ENCODE results near the gene PCDHA10. TPM values are rescaled to one million over a fixed set of nuclear protein-coding genes. Genes with fewer than 3 reads are reported as not detected.
"Not testable (repeated sequence)": the region's sequence is repeated elsewhere in the genome, so short reads cannot be mapped to it uniquely, and the experiment has no call there.

PCDHA10 gene
- total RNA-seq, 2 donors from 2014 or later, result 0.07 to 0.37 TPM

GRCh38 chr5:140822281-140822629 is 33.4 kb upstream of the PCDHA10 start:
- no peaks in the 10 kb centered on the region for H3K9me3 ChIP-seq
- H3K9ac ChIP-seq (ENCODE audit: low read depth in 2 of 2, low read length in 2 of 2), result no peak overlapping the region
- H3K36me3 ChIP-seq, result no peaks in the 10 kb centered on the region
- no peak for DNase-seq
- TF ChIP-seq CTCF (IDR thresholded peaks at IDR 0.05), result no peak
- intact Hi-C loops (cut with DNase I), result no loop called here
- H3K27me3 ChIP-seq, result no peaks in the 10 kb centered on the region
- no peaks in the 10 kb centered on the region for H3K4me1 ChIP-seq
- H3K4me3 ChIP-seq, result no peak overlapping the region
- no peak overlapping the region for H3K27ac ChIP-seq

GRCh38 chr5:140822969-140823368 is 32.7 kb upstream of the PCDHA10 start:
- H3K36me3 ChIP-seq; DNase-seq; H3K9ac ChIP-seq (ENCODE audit: low read depth in 2 of 2, low read length in 2 of 2); H3K27ac ChIP-seq; H3K4me3 ChIP-seq; H3K27me3 ChIP-seq; H3K4me1 ChIP-seq; intact Hi-C loops (cut with DNase I); H3K9me3 ChIP-seq: not testable (repeated sequence)

- H3K27me3 ChIP-seq, result no peaks in the 10 kb centered on the region
- H3K4me1 ChIP-seq, result no peaks in the 10 kb centered on the region
- intact Hi-C loops (cut with DNase I), result no loop called here
- H3K9ac ChIP-seq (ENCODE audit: low read depth in 2 of 2, low read length in 2 of 2), result no peak overlapping the region
- no peak for TF ChIP-seq CTCF (IDR thresholded peaks at IDR 0.05)
- peaks cover 2% of the 10 kb centered on the region for H3K9me3 ChIP-seq
- no peak for DNase-seq
- no peak overlapping the region for H3K4me3 ChIP-seq
- no peaks in the 10 kb centered on the region for H3K36me3 ChIP-seq
- no peak overlapping the region for H3K27ac ChIP-seq
These were observed 32.2 kb upstream of the PCDHA10 start for GRCh38 chr5:140823475-140823874.

GRCh38 chr5:140827704-140828361 is 27.9 kb upstream of the PCDHA10 start, which contains the start of gene PCDHA6:
PCDHA6 (plus strand) TSS chr5:140827960; CDS start chr5:140828092, 132 bp downstream.
- no peak within 1 kb of the TSS for H3K4me3 ChIP-seq
- intact Hi-C loops (cut with DNase I), result no loop called here

GRCh38 chr5:140828362-140828737 is 27.3 kb upstream of the PCDHA10 start:
- Histone ChIP-seq H3K36me3 (no peaks in the 10 kb centered on the region), H3K4me3 (no peak overlapping the region), H3K9ac (ENCODE audit: low read depth in 2 of 2, low read length in 2 of 2) (no peak overlapping the region), H3K27ac (no peak overlapping the region), H3K4me1 (no peaks in the 10 kb centered on the region), H3K27me3 (no peaks in the 10 kb centered on the region), H3K9me3 (peaks cover 2% of the 10 kb centered on the region)
- DNase-seq, result no peak
- intact Hi-C loops (cut with DNase I), result no loop called here
- TF ChIP-seq CTCF (IDR thresholded peaks at IDR 0.05), result no peak

More at GRCh38 chr5:140827704-140828361, 27.9 kb upstream of the PCDHA10 start, which contains the start of gene PCDHA6:
- Histone ChIP-seq H3K36me3 (no peaks in the 10 kb centered on the region), H3K4me1 (no peaks in the 10 kb centered on the region), H3K27me3 (no peaks in the 10 kb centered on the region), H3K9me3 (peaks cover 2% of the 10 kb centered on the region), H3K9ac (ENCODE audit: low read depth in 2 of 2, low read length in 2 of 2) (no peak within 1 kb of the TSS), H3K27ac (no peak within 1 kb of the TSS)
- no peak for TF ChIP-seq CTCF (IDR thresholded peaks at IDR 0.05)
- DNase-seq, result no peak

GRCh38 chr5:140829511-140830501 is 25.9 kb upstream of the PCDHA10 start:
- H3K9me3 ChIP-seq; DNase-seq; intact Hi-C loops (cut with DNase I); H3K4me1 ChIP-seq; H3K9ac ChIP-seq (ENCODE audit: low read depth in 2 of 2, low read length in 2 of 2); H3K36me3 ChIP-seq; H3K27ac ChIP-seq; H3K27me3 ChIP-seq; H3K4me3 ChIP-seq: not testable (repeated sequence)
